NT2/D1 (cell line): Measurements from ENCODE around the gene BPI.

Experiments used
- SUZ12 ChIP-seq: IDR thresholded peaks from 2 replicates; pipeline ENCODE4 v1.6.1; 2011; ENCODE audit not compliant: insufficient read length, insufficient read depth; ENCODE audit errors: extremely low read depth
- YY1 ChIP-seq: IDR thresholded peaks from 2 replicates; pipeline ENCODE4 v1.6.1; 2011; ENCODE audit not compliant: insufficient read length, insufficient read depth
- ZNF274 ChIP-seq: IDR thresholded peaks from 2 replicates; pipeline ENCODE4 v1.6.1; 2011; ENCODE audit warnings: mild to moderate bottlenecking, low read depth, low read length

- no peak for TF ChIP-seq ZNF274
- no peak for TF ChIP-seq SUZ12
- no peak for TF ChIP-seq YY1
These were observed 33.7 kb downstream of the BPI start for GRCh38 chr20:38337561-38338140.
